H1 (cell line): ENCODE measurements around the gene RSF1. TPM values are rescaled to one million over a fixed set of nuclear protein-coding genes. Genes with fewer than 3 reads are reported as not detected.
A peak's percentile ranks its signal among the peaks of the same experiment; 100 is the strongest.

Experiments used
- CTCF ChIA-PET: fragments of 300-600 bp; sonication (Branson Sonifier 250); formaldehyde crosslinking; loops from one replicate; lab custom pipeline; 2021; ENCODE audit not compliant: partially characterized antibody; lab: Charles Lee
- POLR2A ChIA-PET: fragments of 300-600 bp; sonication (Branson Sonifier 250); formaldehyde crosslinking; loops from one replicate; lab custom pipeline; 2021; ENCODE audit warnings: inconsistent platforms; ENCODE audit not compliant: partially characterized antibody; lab: Charles Lee
- DNase-seq, 2 experiments: peaks; one replicate each; pipeline versions ENCODE4 v3.0.0 to v3.0.0-alpha.2; 2010 to 2022; ENCODE audit warnings: low spot score in 2 of 2, low read depth in 1 of 2, mixed read lengths in 1 of 2
- FAIRE-seq: peaks from 2 replicates; lab custom pipeline; 2011; peaks lifted over from hg19 to GRCh38; lab: Jason Lieb, UNC
- H2AFZ ChIP-seq: 2 replicates; pipeline ENCODE4 v1.8.1; 2012; ENCODE audit warnings: low read length, inconsistent platforms
- H2AK5ac ChIP-seq: 2 replicates; pipeline ENCODE4 v1.6.1; 2013; ENCODE audit warnings: low read depth, low read length
- H2BK120ac ChIP-seq: replicated peaks from 2 replicates; pipeline ENCODE3; 2013; ENCODE audit warnings: low read depth, low read length, inconsistent platforms
- H2BK12ac ChIP-seq: 2 replicates; pipeline ENCODE4 v1.6.1; 2013; ENCODE audit warnings: low read depth, low read length
- H2BK15ac ChIP-seq: 2 replicates; pipeline ENCODE4 v1.6.1; 2013; ENCODE audit warnings: low read length
- H2BK20ac ChIP-seq: 2 replicates; pipeline ENCODE4 v1.6.1; 2013; ENCODE audit warnings: low read length
- H2BK5ac ChIP-seq: 2 replicates; pipeline ENCODE4 v1.6.1; 2013; ENCODE audit warnings: low read depth, low read length
- H3K14ac ChIP-seq: 2 replicates; pipeline ENCODE4 v1.6.1; 2013; ENCODE audit warnings: inconsistent platforms; ENCODE audit not compliant: insufficient read length
- H3K18ac ChIP-seq: 2 replicates; pipeline ENCODE4 v1.6.1; 2013; ENCODE audit warnings: low read length; ENCODE audit errors: extremely low read depth
- H3K23ac ChIP-seq: 2 replicates; pipeline ENCODE4 v1.6.1; 2013; ENCODE audit warnings: inconsistent platforms; ENCODE audit not compliant: insufficient read length
- H3K23me2 ChIP-seq: 2 replicates; pipeline ENCODE4 v1.6.1; 2013; ENCODE audit warnings: low read depth, low read length
- H3K27ac ChIP-seq: 2 replicates; pipeline ENCODE4 v1.6.1; 2011; ENCODE audit warnings: low read depth, low read length, inconsistent platforms
- H3K27me3 ChIP-seq, 4 experiments: replicated peaks in 1 of 4; 1 replicate in 1 of 4; 2 replicates in 3 of 4; pipeline versions ENCODE4 v1.6.1 to v1.8.1; 2011 to 2013; ENCODE audit warnings: low read length in 3 of 4, mild to moderate bottlenecking in 3 of 4, inconsistent platforms in 2 of 4, mixed read lengths in 2 of 4, moderate library complexity in 1 of 4; ENCODE audit not compliant: control insufficient read depth in 3 of 4, insufficient read depth in 3 of 4; ENCODE audit errors: extremely low read depth in 1 of 4
- H3K36me3 ChIP-seq, 4 experiments: 2 replicates each; pipeline versions ENCODE4 v1.6.1 to v1.8.1; 2011 to 2013; ENCODE audit warnings: mild to moderate bottlenecking in 4 of 4, low read length in 3 of 4, moderate library complexity in 2 of 4, control low read depth in 1 of 4, inconsistent platforms in 1 of 4; ENCODE audit not compliant: insufficient read depth in 4 of 4, control insufficient read depth in 2 of 4
- H3K4ac ChIP-seq: replicated peaks from 2 replicates; pipeline ENCODE3; 2013; ENCODE audit warnings: low read length, low read depth, mixed read lengths, inconsistent platforms; ENCODE audit not compliant: insufficient read length
- H3K4me1 ChIP-seq, 4 experiments: replicated peaks in 1 of 4; 1 replicate in 1 of 4; 2 replicates in 3 of 4; pipeline versions ENCODE4 v1.6.1 to v1.8.1; 2011 to 2013; ENCODE audit warnings: low read length in 3 of 4, inconsistent platforms in 2 of 4, mixed read lengths in 1 of 4; ENCODE audit not compliant: insufficient read depth in 4 of 4, control insufficient read depth in 3 of 4
- H3K4me2 ChIP-seq, 2 experiments: 2 replicates each; pipeline versions ENCODE4 v1.6.1 to v1.8.1; 2011 to 2013; ENCODE audit warnings: low read depth in 2 of 2, low read length in 2 of 2, control low read depth in 1 of 2, inconsistent platforms in 1 of 2, mild to moderate bottlenecking in 1 of 2; ENCODE audit not compliant: insufficient read depth in 1 of 2
- H3K4me3 ChIP-seq, 4 experiments: fragments of 200-600, 300-600 bp in 1 of 4; sonication (generic), shearing (Covaris generic), sonication (Bioruptor Twin) in 1 of 4; 2 replicates each; pipeline versions ENCODE4 v1.5.1 to v1.8.1; 2011 to 2016; ENCODE audit warnings: low read length in 4 of 4, low read depth in 3 of 4, control low read depth in 2 of 4, inconsistent platforms in 2 of 4, mild to moderate bottlenecking in 2 of 4, mixed read lengths in 1 of 4, moderate library complexity in 1 of 4; ENCODE audit not compliant: insufficient read depth in 2 of 4; ENCODE audit errors: extremely low read depth in 1 of 4
- H3K56ac ChIP-seq: replicated peaks from 2 replicates; pipeline ENCODE3; 2013; ENCODE audit warnings: low read depth, mild to moderate bottlenecking, mixed read lengths, low read length, inconsistent platforms; ENCODE audit not compliant: insufficient read length
- H3K79me1 ChIP-seq: 2 replicates; pipeline ENCODE4 v1.6.1; 2013; ENCODE audit warnings: low read depth, low read length, control low read depth
- H3K79me2 ChIP-seq, 2 experiments: 2 replicates each; pipeline versions ENCODE4 v1.6.1 to v1.8.1; 2012 to 2013; ENCODE audit warnings: low read length in 2 of 2, mild to moderate bottlenecking in 2 of 2, inconsistent platforms in 1 of 2; ENCODE audit not compliant: insufficient read depth in 2 of 2, control insufficient read depth in 1 of 2
- H3K9ac ChIP-seq, 4 experiments: replicated peaks in 1 of 4; 1 replicate in 1 of 4; 2 replicates in 3 of 4; pipeline versions ENCODE4 v1.6.1 to v1.8.1; 2011 to 2013; ENCODE audit warnings: low read depth in 3 of 4, low read length in 3 of 4, control low read depth in 2 of 4, mild to moderate bottlenecking in 2 of 4, moderate library complexity in 2 of 4, inconsistent platforms in 1 of 4; ENCODE audit errors: extremely low read depth in 1 of 4
- H3K9me3 ChIP-seq, 2 experiments: 2 replicates each; pipeline versions ENCODE4 v1.6.1 to v1.8.1; 2012 to 2013; ENCODE audit warnings: mild to moderate bottlenecking in 2 of 2, moderate library complexity in 2 of 2, control low read depth in 1 of 2, inconsistent platforms in 1 of 2, low read depth in 1 of 2, low read length in 1 of 2, mixed read lengths in 1 of 2; ENCODE audit not compliant: insufficient read depth in 2 of 2
- H4K20me1 ChIP-seq, 2 experiments: replicated peaks in 1 of 2; 2 replicates each; pipeline versions ENCODE3 to v1.8.1; 2011 to 2013; ENCODE audit warnings: inconsistent platforms in 2 of 2, low read length in 2 of 2, mild to moderate bottlenecking in 1 of 2; ENCODE audit not compliant: insufficient read depth in 2 of 2, control insufficient read depth in 1 of 2
- H4K5ac ChIP-seq: 2 replicates; pipeline ENCODE4 v1.6.1; 2013; ENCODE audit warnings: low read length, low read depth, mixed read lengths, inconsistent platforms; ENCODE audit not compliant: insufficient read length
- H4K8ac ChIP-seq: 2 replicates; pipeline ENCODE4 v1.8.0; 2013; ENCODE audit warnings: mild to moderate bottlenecking, moderate library complexity, low read length, inconsistent platforms; ENCODE audit not compliant: insufficient read depth; ENCODE audit errors: extremely low read depth
- H4K91ac ChIP-seq: replicated peaks from 2 replicates; pipeline ENCODE3; 2013; ENCODE audit warnings: low read length, mixed read lengths, inconsistent platforms; ENCODE audit not compliant: insufficient read length
- ASH2L ChIP-seq: fragments of 200-600, 300-600 bp; sonication (generic); IDR thresholded peaks from one replicate; pipeline ENCODE4 v1.7.1; 2017; ENCODE audit warnings: low read length
- BCL11A ChIP-seq, 2 experiments: IDR thresholded peaks; one replicate each; pipeline ENCODE4 v1.6.1; 2011; ENCODE audit warnings: low read depth in 2 of 2, low read length in 2 of 2, mild to moderate bottlenecking in 2 of 2
- CBX5 ChIP-seq: fragments of 300-800, 300-1000 bp; sonication (generic); IDR thresholded peaks from 2 replicates; pipeline ENCODE4 v1.7.1; 2016; ENCODE audit warnings: antibody characterized with exemption, low read length, low read depth
- CBX8 ChIP-seq: fragments of 300-800, 300-1000 bp; sonication (generic); IDR thresholded peaks from 2 replicates; pipeline ENCODE4 v1.7.1; 2016; ENCODE audit warnings: low read depth, low read length, borderline replicate concordance
- CHD1 ChIP-seq: IDR thresholded peaks from 2 replicates; pipeline ENCODE4 v1.6.1; 2012; ENCODE audit warnings: low read depth, low read length, improper control_type of control experiment
- CHD2 ChIP-seq: IDR thresholded peaks from 2 replicates; pipeline ENCODE4 v1.6.1; 2012; ENCODE audit warnings: low read length, improper control_type of control experiment
- JUND ChIP-seq: IDR thresholded peaks from 2 replicates; pipeline ENCODE4 v1.6.1; 2011; ENCODE audit warnings: mild to moderate bottlenecking, improper control_type of control experiment, low read length
- KDM5A ChIP-seq: fragments of 200-600 bp; IDR thresholded peaks from 2 replicates; pipeline ENCODE4 v1.7.1; 2012; ENCODE audit warnings: mild to moderate bottlenecking, low read length, inconsistent platforms, mixed read lengths
- POLR2AphosphoS5 ChIP-seq: IDR thresholded peaks from 2 replicates; pipeline ENCODE4 v1.6.1; 2011; ENCODE audit warnings: low read depth, low read length
- RNF2 ChIP-seq: fragments of 200-900, 300-1000 bp; sonication (generic); IDR thresholded peaks from 2 replicates; pipeline ENCODE4 v1.7.1; 2016; ENCODE audit warnings: borderline replicate concordance, low read depth, mild to moderate bottlenecking, antibody characterized with exemption, low read length; ENCODE audit not compliant: poor library complexity, severe bottlenecking; ENCODE audit errors: missing control alignments
- SAP30 ChIP-seq: fragments of 300-600 bp; sonication (generic); IDR thresholded peaks from 2 replicates; pipeline ENCODE4 v1.7.1; 2012; ENCODE audit warnings: low read length, moderate library complexity, mild to moderate bottlenecking, inconsistent platforms; ENCODE audit not compliant: insufficient read depth, insufficient replicate concordance
- TEAD4 ChIP-seq: IDR thresholded peaks from 2 replicates; pipeline ENCODE4 v1.6.1; 2012; ENCODE audit warnings: low read depth, low read length, inconsistent platforms, mixed read lengths
- YY1 ChIP-seq: IDR thresholded peaks from 2 replicates; pipeline ENCODE4 v1.6.1; 2011; ENCODE audit warnings: low read depth, mild to moderate bottlenecking, low read length
- WGBS, 2 experiments: shearing (Covaris generic) in 1 of 2; methylation state at CpG; one replicate each; pipeline versions ENCODE4 v1.1.6 to v1.1.7; 2013 to 2015; ENCODE audit warnings: low lambda C conversion rate in 2 of 2, mixed read lengths in 2 of 2, inconsistent platforms in 1 of 2, low coverage in 1 of 2, missing lambda C conversion rate in 1 of 2; ENCODE audit not compliant: insufficient replicate concordance in 2 of 2, insufficient coverage in 1 of 2, insufficient read length in 1 of 2; ENCODE audit errors: extremely low coverage in 1 of 2, missing lambda C conversion rate in 1 of 2; 5-methylcytosine and 5-hydroxymethylcytosine counted together
- polyA plus RNA-seq, 7 experiments: library from polyadenylated mRNA; depleted of rRNA in 3 of 7; stranded (reverse) in 5 of 7; unstranded in 2 of 7; fragments of >200 nt in 5 of 7; fragments of 200-250 nt in 2 of 7; gene quantifications; 1 replicate in 5 of 7; 2 replicates in 1 of 7; 4 replicates in 1 of 7; pipeline versions ENCODE4 v1.2.1 to v1.2.3, GENCODE V29; 2011 to 2013; ENCODE audit warnings: missing spikeins in 2 of 7, mixed read lengths in 2 of 7
- total RNA-seq: library from RNA; stranded (reverse); fragmentation: NEBNext Ultra II Directional; extraction: Animal tissue kit (Norgen Biotek cat#: 25700); gene quantifications from 2 replicates; pipeline ENCODE4 v1.2.1, GENCODE V29; 2021
- TF ChIP-seq, protein P1 (sequence below): IDR thresholded peaks from 2 replicates; pipeline ENCODE4 v1.6.1; 2012; ENCODE audit warnings: inconsistent platforms

The RSF1 gene
- total and polyA plus RNA-seq, 2 of the 8 experiments (the other 6 are each of a cell fraction or from before 2014, with no cell fraction given) = 17.8 to 87.9 TPM

DNA sequence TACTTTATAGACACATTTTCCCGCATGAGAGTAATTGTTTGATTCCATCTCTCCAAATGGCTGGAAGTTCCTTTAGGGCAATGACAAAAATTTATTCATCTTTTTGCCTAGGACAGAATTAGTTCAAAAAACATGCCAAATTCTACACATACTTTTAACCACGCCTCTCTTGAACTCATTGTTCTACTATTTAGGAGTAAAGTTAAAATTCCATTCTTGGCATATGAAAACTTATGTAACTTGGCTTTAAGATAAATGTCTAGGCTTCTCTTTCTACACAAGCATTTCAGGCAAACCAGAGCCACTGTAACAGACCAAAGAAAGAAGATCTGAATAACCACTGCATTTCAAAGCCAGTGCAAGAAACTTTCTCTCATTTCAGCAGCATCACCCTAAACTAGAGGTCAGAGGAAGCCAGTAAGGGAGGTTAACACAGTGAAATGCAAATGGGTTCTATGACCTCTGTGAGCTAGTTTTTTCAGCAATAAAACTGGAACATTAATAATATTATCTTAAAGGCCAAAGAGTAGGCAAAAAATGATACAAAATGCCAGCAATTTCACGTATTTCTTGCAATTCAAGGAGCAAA lies 73.0 kb downstream of the RSF1 start:
- Histone ChIP-seq H3K56ac (no peak overlapping the region), H4K8ac (no peak overlapping the region), H2BK120ac (no peak overlapping the region), H2BK20ac (no peak overlapping the region), H3K27ac (no peak overlapping the region), H3K4me3 (no peak overlapping the region), H3K23me2 (no peaks in the 10 kb centered on the region), H3K4me1 (peaks cover 0 to 16% (median 9%) of the 10 kb centered on the region in 4 experiments; a peak in 5 of 7 replicates), H3K79me2 (peaks cover 3 to 62% of the 10 kb centered on the region in 2 experiments; a peak in 2 of 4 replicates), H3K14ac (no peak overlapping the region), H2AK5ac (no peak overlapping the region), H2BK12ac (no peak overlapping the region), H3K79me1 (peaks cover 7% of the 10 kb centered on the region), H2AFZ (no peak overlapping the region), H3K4ac (no peak overlapping the region), H3K9ac (no peak overlapping the region), H4K91ac (no peak overlapping the region), H4K20me1 (peaks cover 3 to 6% of the 10 kb centered on the region in 2 experiments), H2BK15ac (no peak overlapping the region), H3K9me3 (no peaks in the 10 kb centered on the region), H3K36me3 (peaks cover 0 to 3% (median 0%) of the 10 kb centered on the region in 4 experiments; a peak in 1 of 8 replicates), H3K27me3 (no peaks in the 10 kb centered on the region), H2BK5ac (no peak overlapping the region), H3K4me2 (no peak overlapping the region), H4K5ac (no peak overlapping the region), H3K18ac (no peak overlapping the region), H3K23ac (no peak overlapping the region)
- ChIA-PET POLR2A (interaction anchor here (1.2 kb wide), 1 partner anchor 72 kb away, joined by 4 read pairs; no protein-coding TSS in a partner anchor), CTCF (no interaction called here)
- 93% methylated on average over 3 of the region's 3 CpGs; no CpG with 5 or more reads in 1 of the 2 experiments for WGBS, 2 experiments
- no peak for TF ChIP-seq YY1
- TF ChIP-seq CBX5 = no peak
- no peak for TF ChIP-seq POLR2AphosphoS5
- TF ChIP-seq, protein P1, sequence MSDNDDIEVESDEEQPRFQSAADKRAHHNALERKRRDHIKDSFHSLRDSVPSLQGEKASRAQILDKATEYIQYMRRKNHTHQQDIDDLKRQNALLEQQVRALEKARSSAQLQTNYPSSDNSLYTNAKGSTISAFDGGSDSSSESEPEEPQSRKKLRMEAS = no peak
- TF ChIP-seq CBX8 = no peak
- no peak for TF ChIP-seq ASH2L
- TF ChIP-seq BCL11A (IDR thresholded peaks at IDR 0.05; ENCODE audit: low read depth in 2 of 2, low read length in 2 of 2) = no peak
- TF ChIP-seq CHD2 = no peak
- TF ChIP-seq TEAD4 = no peak
- no peak for TF ChIP-seq SAP30
- no peak for TF ChIP-seq RNF2
- no peak for TF ChIP-seq CHD1
- no peak for TF ChIP-seq KDM5A
- no peak for TF ChIP-seq JUND
- DNase-seq (no peak), FAIRE-seq (peak; percentile 96)
